ENCODE measurements around the gene SOX10.
"Not testable (repeated sequence)": the region's sequence is repeated elsewhere in the genome, so short reads cannot be mapped to it uniquely, and the experiment has no call there.

SOX10 gene

DNA sequence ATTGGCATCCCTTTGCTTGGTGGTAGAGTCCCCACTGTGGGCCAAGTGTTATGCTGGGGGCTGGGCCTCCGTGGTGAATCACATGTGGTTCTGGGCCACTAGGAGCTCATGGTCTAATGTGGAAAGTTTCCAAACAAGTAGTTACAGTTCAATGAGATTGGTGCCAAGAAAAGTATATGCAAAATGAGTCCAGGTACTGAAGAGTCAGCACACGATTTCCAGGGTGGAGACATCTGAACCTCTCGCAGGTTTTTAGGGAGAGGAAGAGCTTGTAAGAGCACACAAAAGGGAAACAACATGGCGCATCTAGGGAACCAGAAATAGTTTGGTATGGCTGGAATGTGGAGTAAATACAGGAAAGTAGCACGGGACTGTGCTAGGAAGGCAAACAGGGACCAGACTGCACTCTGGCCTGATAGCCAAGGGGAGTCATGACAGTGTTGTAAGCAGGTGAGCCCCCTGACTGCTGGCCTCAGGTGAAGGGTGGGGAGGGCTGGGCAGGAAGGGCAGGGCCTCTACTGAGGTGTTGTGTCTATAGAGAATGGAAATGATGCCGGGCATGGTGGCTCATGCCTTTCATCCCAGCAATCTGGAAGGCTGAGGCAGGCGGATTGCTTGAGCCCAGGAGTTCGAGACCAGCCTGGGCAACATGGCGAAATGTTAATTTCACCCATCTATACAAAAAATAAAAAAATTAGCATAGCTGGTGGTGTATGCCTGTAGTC, 18.3 kb downstream of the SOX10 start:
- peaks cover 3% of the 10 kb centered on the region for H3K4me1 Mint-ChIP-seq (ENCODE audit: low read depth)
- H3K27ac Mint-ChIP-seq = no peak overlapping the region
- peaks cover 13% of the 10 kb centered on the region for H3K36me3 Mint-ChIP-seq
- no peaks in the 10 kb centered on the region for H3K27me3 Mint-ChIP-seq
- H3K9me3 Mint-ChIP-seq (ENCODE audit: low read depth) = no peaks in the 10 kb centered on the region
- no peak overlapping the region for H3K4me3 Mint-ChIP-seq

DNA sequence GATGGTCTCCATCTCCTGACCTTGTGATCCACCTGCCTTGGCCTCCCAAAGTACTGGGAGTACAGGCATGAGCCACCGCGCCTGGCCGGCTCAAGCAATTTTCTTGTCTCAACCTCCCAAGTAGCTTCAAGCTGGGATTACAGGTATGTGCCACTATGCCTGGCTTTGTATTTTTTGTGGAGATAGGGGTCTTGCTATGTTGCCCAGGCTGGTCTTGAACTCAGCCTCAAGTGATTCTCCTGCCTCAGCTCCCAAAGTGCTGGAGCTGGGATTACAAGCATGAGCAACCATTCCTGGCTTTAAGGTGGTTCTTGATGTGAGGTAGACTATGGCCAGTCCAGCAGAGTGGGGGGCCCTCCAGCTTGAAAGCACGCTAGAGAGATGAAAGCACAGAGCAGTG, 23.3 kb downstream of the SOX10 start:
- H3K27ac Mint-ChIP-seq = no peak overlapping the region
- no peaks in the 10 kb centered on the region for H3K27me3 Mint-ChIP-seq
- peaks cover 23% of the 10 kb centered on the region for H3K36me3 Mint-ChIP-seq
- peaks cover 23% of the 10 kb centered on the region for H3K4me1 Mint-ChIP-seq (ENCODE audit: low read depth)
- H3K9me3 Mint-ChIP-seq (ENCODE audit: low read depth) = no peaks in the 10 kb centered on the region
- H3K4me3 Mint-ChIP-seq = no peak overlapping the region

DNA sequence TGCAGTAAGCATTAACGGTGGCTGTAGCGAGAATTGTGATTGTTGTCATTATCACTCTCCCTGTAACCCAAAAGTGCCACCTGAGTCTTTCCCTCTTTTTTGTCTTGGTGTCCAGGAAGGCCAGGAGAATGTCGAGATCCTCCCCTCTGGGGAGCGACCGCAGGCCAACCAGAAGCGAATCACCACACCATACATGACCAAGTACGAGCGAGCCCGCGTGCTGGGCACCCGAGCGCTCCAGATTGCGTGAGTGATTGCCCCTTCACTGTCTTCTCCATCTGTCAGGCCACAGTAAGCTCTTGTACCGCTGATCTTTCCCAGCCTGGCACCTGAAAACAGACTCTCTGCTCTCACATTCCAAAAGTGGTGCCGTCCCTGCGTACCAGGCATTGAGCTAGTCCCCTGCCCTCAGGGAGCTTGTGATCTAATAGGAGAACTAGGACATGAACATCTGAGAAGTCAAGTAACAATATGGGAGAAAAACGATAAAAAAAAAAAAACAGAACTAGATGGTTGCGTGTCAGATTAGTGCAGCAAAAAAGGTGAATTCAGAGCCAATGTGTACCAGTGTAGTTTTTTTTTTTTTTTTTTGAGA, 25.0 kb downstream of the SOX10 start:
- H3K27me3 Mint-ChIP-seq = no peaks in the 10 kb centered on the region
- no peaks in the 10 kb centered on the region for H3K9me3 Mint-ChIP-seq (ENCODE audit: low read depth)
- no peak overlapping the region for H3K27ac Mint-ChIP-seq
- H3K36me3 Mint-ChIP-seq = peaks cover 20% of the 10 kb centered on the region
- H3K4me3 Mint-ChIP-seq = no peak overlapping the region
- peaks cover 31% of the 10 kb centered on the region for H3K4me1 Mint-ChIP-seq (ENCODE audit: low read depth)

DNA sequence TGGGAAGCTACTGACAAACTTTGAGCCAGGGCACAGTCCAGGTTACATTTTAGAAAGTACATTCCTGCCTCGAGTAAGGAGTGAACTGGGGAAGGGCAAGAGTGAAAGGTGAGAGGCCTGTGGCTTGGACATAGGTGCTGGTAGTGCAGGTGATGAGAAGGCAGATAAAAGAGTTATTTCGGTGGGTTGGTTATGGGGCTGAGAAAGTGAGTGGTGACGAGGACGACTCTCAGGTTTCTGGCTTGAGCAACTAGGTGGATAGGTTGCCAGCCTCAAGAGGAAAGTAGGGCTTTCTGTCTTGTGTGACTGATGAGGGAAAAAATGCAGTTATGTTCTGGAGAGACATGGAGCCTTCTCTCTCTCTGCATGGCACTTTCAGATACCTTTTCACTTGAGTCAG, 27.1 kb downstream of the SOX10 start:
- Mint-ChIP-seq H3K4me1 (ENCODE audit: low read depth) (peaks cover 41% of the 10 kb centered on the region), H3K4me3 (no peak overlapping the region), H3K27ac (no peak overlapping the region), H3K9me3 (ENCODE audit: low read depth) (no peaks in the 10 kb centered on the region), H3K27me3 (peaks cover 6% of the 10 kb centered on the region), H3K36me3 (peaks cover 20% of the 10 kb centered on the region)

DNA sequence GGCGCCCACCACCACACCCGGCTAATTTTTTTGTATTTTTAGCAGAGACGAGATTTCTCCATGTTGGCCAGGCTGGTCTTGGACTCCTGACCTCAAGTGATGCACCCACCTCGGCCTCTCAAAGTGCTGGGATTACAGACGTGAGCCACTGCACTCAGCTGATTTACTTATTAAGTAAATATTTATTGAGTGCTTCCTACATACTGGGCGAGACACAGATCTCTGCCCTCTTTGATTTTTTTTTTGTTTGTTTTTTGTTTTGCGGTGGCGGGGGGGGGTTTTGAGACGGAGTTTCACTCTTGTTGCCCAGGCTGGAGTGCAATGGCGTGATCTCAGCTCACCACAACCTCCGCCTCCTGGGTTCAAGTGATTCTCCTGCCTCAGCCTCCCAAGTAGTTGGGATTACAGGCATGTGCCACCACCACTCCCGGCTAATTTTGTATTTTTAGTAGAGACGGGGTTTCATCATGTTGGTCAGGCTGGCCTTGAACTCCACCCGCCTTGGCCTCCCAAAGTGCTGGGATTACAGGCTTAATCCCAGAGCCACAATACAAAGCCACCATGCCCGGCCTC, 28.4 kb downstream of the SOX10 start:
- not testable (repeated sequence) for H3K27ac Mint-ChIP-seq; H3K27me3 Mint-ChIP-seq; H3K9me3 Mint-ChIP-seq (ENCODE audit: low read depth); H3K4me3 Mint-ChIP-seq
- peaks cover 41% of the 10 kb centered on the region for H3K4me1 Mint-ChIP-seq (ENCODE audit: low read depth)
- H3K36me3 Mint-ChIP-seq = peaks cover 14% of the 10 kb centered on the region

DNA sequence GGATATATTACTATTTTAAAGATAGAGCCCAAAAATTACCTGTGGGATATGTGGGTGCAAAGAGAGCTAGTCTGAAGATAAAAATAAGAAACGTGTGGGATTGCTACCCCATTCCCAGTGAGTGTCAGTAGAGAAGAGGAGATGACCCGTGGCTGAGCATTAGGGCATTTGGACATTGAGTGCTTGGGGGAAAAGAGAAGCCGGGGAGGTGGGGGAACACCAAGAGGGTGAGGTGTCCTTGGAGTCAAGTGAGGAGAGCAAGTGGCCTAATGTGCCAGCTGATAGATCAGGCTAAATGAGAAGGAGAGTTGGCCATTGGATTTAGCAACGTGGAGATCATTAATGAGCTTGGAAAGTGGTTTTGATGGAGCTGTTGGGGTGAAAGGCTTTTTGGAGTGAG, 29.7 kb downstream of the SOX10 start:
- Mint-ChIP-seq H3K36me3 (peaks cover 14% of the 10 kb centered on the region), H3K4me1 (ENCODE audit: low read depth) (peaks cover 41% of the 10 kb centered on the region), H3K4me3 (peak overlapping the region; percentile 100), H3K27ac (peak overlapping the region; percentile 58), H3K27me3 (peaks cover 6% of the 10 kb centered on the region), H3K9me3 (ENCODE audit: low read depth) (no peaks in the 10 kb centered on the region)

DNA sequence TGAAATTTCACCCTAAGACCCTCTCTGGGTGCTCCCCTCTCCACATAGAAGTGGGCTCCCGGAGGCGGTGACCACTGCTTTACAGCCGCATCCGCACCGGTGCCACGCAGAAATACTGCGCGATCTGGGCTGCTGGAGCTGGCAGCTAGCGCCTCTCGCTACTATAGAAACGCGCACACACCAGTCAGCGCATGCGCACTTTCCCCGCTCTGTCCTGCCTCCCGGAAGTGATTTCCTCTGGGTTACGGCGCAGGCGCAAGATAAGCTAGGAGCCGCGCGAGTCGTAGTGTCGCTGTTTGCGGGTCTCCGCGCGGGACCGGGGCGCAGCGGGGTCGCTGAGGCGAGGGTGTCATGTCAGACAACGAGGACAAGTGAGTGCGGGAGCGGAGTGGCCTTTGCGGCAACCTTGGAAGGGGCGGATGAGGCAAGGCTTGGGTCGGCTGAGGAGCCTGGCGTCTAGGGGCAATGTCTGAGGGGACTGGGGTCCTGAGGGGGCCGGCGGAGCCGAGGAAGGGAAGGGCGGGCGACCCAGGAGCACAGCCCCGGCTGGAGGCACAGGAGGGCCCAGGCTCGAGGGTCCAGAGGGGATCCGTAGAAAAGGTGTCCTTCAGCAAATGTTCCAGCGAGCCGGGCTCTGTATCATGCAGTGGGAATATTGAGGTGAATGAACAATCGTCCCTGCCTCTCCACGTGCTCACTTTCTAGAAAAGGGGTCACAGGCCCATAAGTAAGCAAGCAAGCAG, 30.7 kb downstream of the SOX10 start, which contains the start of the genes C22orf23 and POLR2F:
C22orf23 (minus strand) TSS at position 165 of the 743 bp plus-strand sequence. CDS start 452 bp downstream, outside the sequence.
POLR2F (plus strand) TSS at position 263 of the 743 bp plus-strand sequence; CDS start at position 352, 89 bp downstream.
- Mint-ChIP-seq H3K4me1 (ENCODE audit: low read depth) (peaks cover 37% of the 10 kb centered on the region), H3K9me3 (ENCODE audit: low read depth) (no peaks in the 10 kb centered on the region), H3K36me3 (peaks cover 7% of the 10 kb centered on the region), H3K27ac (peak within 1 kb of the TSS; percentile 97), H3K4me3 (peak within 1 kb of the TSS; percentile 100), H3K27me3 (peaks cover 6% of the 10 kb centered on the region)

DNA sequence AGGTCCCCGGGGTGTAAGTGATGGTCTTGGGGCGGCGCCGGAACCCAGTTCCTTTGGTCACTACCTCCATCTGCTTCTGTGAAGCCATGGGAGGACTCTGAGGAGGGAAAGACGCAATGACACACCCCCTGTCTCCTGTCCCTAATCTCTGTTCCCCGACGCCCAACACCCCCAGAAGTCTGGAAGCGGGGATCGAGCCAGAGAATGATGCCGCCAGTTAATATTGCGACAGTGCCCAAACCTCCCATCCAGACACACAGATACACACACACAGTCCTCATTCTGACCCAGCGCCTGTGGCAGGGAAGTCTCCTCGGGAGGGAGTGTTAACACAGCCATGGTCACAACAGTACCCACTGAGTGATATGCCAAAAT, 31.3 kb downstream of the SOX10 start:
- Mint-ChIP-seq H3K36me3 (peaks cover 5% of the 10 kb centered on the region), H3K4me1 (ENCODE audit: low read depth) (peaks cover 35% of the 10 kb centered on the region), H3K27ac (no peak overlapping the region), H3K27me3 (peaks cover 6% of the 10 kb centered on the region), H3K4me3 (peak overlapping the region; percentile 100), H3K9me3 (ENCODE audit: low read depth) (no peaks in the 10 kb centered on the region)

DNA sequence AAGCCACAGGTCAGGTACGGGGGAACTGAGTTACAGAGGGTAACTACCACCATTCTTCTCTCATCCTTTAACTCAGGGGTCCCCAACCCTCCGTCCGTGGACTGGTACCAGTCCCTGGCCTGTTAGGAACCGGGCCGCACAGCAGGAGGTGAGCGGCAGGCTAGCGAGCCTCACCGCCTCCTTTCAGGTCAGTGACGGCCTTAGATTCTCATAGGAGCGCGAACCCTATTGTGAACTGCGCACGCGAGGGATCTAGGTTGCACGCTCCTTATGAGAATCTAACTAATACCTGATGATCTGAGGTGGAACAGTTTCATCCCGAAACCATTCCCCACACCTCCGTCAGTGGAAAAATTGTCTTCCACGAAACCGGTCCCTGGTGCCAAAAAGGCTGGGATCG, 31.7 kb downstream of the SOX10 start:
- H3K9me3 Mint-ChIP-seq (ENCODE audit: low read depth); H3K27me3 Mint-ChIP-seq; H3K36me3 Mint-ChIP-seq; H3K27ac Mint-ChIP-seq: not testable (repeated sequence)
- Mint-ChIP-seq H3K4me3 (peak overlapping the region; percentile 100), H3K4me1 (ENCODE audit: low read depth) (peaks cover 32% of the 10 kb centered on the region)

DNA sequence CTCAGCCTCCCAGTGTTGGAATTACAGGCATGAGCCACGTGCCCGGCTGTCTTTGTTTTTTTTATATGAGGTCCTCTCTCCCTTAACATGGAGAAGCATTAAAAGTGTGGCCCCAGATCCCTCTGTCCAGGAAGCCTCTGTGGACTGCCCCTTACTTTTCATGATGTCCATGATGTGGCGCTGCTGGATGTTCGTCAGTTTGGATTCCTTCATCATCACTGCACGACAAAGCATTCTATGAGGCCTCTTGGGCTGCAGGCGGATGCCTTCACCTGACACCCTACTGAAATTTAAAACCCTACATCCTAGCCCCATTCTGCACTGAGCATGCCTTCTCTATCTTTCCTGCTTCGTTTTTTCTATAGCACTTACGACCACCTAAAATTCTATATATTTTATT, 33.0 kb downstream of the SOX10 start:
- H3K4me1 Mint-ChIP-seq (ENCODE audit: low read depth) = peaks cover 21% of the 10 kb centered on the region
- no peak overlapping the region for H3K27ac Mint-ChIP-seq
- H3K9me3 Mint-ChIP-seq (ENCODE audit: low read depth) = no peaks in the 10 kb centered on the region
- H3K27me3 Mint-ChIP-seq = peaks cover 6% of the 10 kb centered on the region
- H3K36me3 Mint-ChIP-seq = no peaks in the 10 kb centered on the region
- H3K4me3 Mint-ChIP-seq = peak overlapping the region; percentile 9

DNA sequence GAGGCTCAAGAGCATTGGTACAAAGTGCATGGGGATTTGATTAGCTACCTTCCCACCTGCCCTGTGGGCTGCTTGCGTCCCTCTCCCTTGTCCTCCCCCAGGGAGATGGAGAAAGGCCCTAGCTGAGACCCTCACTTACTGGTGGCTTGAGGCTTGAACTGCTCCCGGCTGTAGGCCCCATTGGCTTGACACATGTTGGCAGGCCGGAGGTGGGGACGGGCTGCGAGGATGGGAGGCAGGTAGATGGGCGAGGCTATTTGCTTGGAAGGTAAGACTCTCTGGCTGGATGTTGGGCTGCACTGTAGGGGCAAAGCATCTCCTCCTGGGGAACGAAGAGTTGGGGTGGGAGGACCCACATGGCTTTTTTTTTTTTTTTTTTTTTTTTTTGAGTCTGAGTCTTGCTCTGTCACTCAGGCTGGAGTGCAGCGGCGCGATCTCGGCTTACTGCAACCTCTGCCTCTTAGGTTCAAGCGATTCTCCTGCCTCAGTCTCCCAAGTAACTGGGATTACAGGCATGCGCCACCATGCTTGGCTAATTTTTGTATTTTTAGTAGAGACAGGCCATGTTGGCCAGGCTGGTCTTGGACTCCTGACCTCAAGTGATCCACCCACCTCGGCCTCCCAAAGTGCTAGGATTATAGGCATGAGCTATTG, 37.1 kb downstream of the SOX10 start:
- not testable (repeated sequence) for H3K27me3 Mint-ChIP-seq; H3K36me3 Mint-ChIP-seq; H3K4me3 Mint-ChIP-seq; H3K9me3 Mint-ChIP-seq (ENCODE audit: low read depth); H3K4me1 Mint-ChIP-seq (ENCODE audit: low read depth)
- peak overlapping the region; percentile 11 for H3K27ac Mint-ChIP-seq

DNA sequence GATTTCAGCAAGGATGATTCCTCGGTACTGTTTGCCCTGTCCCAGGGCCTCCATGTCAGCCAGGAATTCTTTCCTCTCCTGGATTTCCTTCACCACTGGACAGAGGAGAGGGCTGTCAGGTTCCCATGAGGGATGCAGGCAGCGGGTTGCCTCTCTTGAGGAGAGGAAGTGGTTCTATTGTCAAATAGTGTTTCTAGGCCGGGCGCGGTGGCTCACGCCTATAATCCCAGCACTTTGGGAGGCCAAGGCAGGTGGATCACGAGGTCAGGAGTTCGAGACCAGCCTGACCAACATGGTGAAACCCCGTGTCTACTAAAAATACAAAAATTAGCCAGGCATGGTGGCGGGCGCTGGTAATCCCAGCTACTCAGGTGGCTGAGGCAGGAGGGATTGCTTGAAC, 39.9 kb downstream of the SOX10 start:
- not testable (repeated sequence) for H3K27me3 Mint-ChIP-seq; H3K4me3 Mint-ChIP-seq; H3K9me3 Mint-ChIP-seq (ENCODE audit: low read depth)

DNA sequence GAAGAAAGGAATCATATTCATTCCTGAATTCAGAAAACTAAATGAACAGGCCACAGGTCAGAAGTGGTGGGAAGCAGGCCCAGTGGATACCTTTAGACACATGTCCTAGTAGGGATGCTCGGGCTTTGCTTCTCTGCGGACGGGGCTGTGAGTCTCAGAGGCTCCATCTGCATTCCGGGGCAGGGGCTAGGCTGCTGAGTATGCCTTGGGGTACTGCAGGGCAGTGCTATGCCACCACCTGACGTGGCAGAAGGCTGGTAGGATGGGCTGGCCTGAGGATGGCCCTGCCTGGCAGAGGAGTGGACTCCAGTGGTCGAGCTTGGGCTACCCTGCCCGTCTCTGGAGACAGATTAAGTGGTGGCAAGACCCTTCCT, 40.5 kb downstream of the SOX10 start:
- H3K27me3 Mint-ChIP-seq = no peaks in the 10 kb centered on the region
- no peaks in the 10 kb centered on the region for H3K9me3 Mint-ChIP-seq (ENCODE audit: low read depth)
- no peaks in the 10 kb centered on the region for H3K36me3 Mint-ChIP-seq
- H3K4me3 Mint-ChIP-seq = no peak overlapping the region
- no peak overlapping the region for H3K27ac Mint-ChIP-seq
- no peaks in the 10 kb centered on the region for H3K4me1 Mint-ChIP-seq (ENCODE audit: low read depth)

More for the DNA sequence above, 39.9 kb downstream of the SOX10 start:
- not testable (repeated sequence) for H3K36me3 Mint-ChIP-seq; H3K4me1 Mint-ChIP-seq (ENCODE audit: low read depth); H3K27ac Mint-ChIP-seq

DNA sequence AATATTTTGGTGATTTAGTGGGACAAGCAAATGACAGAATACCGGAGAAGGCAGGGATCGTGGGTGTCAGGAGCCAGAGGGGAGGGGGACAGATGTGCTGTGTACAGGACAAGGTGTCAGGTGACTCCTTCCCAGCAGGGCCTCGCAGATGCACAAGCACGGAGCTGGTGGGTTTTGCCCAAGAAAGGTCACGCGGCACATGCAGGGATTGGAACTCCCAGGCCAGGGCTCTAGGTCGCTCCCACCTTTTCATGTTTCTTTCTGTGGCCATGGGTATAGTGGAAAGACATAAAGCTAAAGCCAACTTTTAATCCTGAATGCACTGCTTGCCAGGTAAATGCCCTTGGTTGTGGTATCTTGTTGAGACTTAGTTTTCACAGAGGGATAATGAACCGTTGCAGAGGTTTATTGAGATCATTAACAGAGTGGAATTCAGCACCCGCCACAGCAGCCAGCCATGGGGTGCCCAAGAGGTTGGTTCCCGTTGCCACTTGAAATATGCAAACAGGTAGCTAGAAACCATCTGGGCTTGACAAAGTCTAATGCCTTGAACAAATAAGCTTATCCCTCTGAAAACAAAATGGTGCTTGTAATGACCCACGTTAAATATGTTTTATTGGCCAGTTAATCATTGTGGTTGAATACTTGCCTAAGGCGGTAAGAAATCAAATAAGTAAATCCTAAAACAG, 41.1 kb downstream of the SOX10 start:
- no peak overlapping the region for H3K4me3 Mint-ChIP-seq
- no peaks in the 10 kb centered on the region for H3K36me3 Mint-ChIP-seq
- H3K9me3 Mint-ChIP-seq (ENCODE audit: low read depth) = no peaks in the 10 kb centered on the region
- H3K27ac Mint-ChIP-seq = no peak overlapping the region
- no peaks in the 10 kb centered on the region for H3K4me1 Mint-ChIP-seq (ENCODE audit: low read depth)
- no peaks in the 10 kb centered on the region for H3K27me3 Mint-ChIP-seq

Data from activated naive CD8-positive, alpha-beta T cell (primary cell).